Stimulated activated naive CD4-positive, alpha-beta T cell treated with Interleukin-2 at 50 U/mL for 16 hours (primary cell): Measurements from ENCODE around the gene SLC22A4.

Experiments used
- DNase-seq: peaks from one replicate; lab custom pipeline; 2025; lab: John Stamatoyannopoulos, UW

SLC22A4 gene

DNA sequence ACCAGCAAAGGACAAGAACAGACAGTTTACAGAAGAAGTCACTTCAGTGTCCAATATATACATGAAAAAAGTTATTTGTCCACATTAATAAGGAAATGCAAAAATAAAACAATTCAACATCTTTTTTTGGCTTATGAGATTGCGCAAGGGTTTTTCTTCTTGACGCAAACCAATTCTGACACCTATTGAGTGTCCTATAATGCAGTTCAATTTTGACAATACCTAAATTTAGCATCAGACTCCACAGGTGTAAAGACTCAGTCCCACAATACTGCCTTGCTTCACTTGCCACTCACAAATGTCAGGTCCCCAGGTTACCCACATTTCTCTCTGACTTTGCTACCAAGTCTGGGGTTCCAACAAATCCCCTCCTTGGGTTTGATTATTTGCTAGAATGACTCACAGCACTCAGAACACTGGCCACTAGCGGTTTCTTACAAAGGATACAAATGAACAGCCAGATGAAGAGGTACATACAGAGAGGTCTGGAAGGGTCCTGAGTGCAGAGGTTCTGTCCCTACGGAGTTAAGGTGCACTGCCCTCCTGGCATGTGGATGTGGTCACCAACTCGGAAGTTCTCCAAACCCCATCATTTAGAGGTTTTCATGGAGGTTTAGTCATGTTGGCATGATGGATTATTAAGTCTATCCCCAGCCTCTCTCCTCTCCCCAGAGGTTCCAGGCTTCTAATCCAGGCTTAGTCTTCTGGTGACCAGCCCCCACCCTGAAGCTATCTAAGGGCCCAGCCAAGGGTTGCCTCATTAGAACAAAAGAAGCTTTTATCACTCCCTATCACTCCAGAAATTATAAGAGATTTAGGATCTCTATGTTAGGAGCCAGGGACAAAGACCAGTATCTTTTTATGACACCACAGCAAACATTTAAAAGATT is 48.3 kb downstream of the SLC22A4 start:
- no peak for DNase-seq

GRCh38 chr5:132344775-132345514 is 50.8 kb downstream of the SLC22A4 start:
- DNase-seq = no peak

DNA sequence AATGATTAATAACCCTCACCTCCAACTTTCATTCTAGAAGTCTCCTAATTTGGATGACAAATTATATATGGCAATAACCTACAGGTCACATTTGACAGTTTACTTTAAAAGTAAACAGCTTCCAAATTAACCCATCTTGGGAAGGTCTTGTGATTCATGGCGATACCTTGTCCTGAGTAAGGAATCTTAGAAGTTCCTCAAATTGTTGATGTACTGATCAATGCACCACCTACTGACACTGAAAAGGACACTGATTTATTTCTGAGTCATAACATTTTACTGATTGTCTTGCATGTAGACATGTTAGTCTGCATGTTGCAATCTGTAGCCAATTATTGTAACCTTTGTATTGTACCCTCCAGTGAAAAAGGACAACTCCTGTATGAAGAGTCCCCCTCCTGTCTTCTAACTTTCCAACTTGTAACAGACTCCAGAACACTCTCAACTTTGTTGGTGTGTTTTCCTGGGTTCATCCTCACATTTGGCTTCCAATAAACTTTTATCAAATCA is 59.3 kb downstream of the SLC22A4 start:
- no peak for DNase-seq

DNA sequence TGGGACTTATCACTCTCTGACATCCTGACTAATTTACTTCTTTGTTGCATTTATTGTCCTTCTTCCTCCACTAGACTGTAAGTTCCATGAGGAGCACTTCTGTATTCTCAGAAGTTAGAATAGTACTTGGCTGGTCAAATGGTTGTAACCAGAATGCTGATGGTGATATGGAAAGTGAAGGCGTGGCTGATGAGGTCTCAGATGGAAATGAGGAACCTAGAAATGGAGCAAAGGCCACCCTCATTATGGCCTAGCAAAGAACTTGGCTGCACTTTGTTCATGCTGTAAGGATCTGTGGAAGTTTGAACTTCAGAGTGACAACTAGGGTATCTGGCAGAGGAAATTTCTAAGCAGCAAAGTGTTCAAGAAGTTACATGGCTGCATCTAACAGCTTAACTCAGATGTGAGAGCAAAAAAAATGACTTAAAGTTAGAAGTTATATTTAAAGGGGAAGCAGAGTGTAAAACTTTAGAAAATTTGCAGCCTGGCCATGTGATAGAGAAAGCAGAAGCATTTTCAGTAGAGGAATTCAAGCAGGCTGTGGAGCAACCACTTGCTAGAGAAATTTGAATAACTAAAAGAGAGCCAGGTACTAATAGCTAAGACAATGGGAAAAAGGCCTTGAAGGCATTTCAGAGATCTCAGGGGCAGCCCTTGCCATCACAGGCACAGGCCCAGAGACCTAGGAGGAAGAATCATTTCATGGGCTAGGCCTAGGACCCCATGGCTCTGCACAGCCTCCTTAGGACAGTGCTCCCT is 60.4 kb downstream of the SLC22A4 start:
- no peak for DNase-seq

- DNase-seq = no peak
Observed at GRCh38 chr5:132355140-132355765, 61.1 kb downstream of the SLC22A4 start.

GRCh38 chr5:132358775-132359174 is 64.6 kb downstream of the SLC22A4 start:
- no peak for DNase-seq

- DNase-seq = no peak
Observed at GRCh38 chr5:132362086-132362485, 67.9 kb downstream of the SLC22A4 start.

DNA sequence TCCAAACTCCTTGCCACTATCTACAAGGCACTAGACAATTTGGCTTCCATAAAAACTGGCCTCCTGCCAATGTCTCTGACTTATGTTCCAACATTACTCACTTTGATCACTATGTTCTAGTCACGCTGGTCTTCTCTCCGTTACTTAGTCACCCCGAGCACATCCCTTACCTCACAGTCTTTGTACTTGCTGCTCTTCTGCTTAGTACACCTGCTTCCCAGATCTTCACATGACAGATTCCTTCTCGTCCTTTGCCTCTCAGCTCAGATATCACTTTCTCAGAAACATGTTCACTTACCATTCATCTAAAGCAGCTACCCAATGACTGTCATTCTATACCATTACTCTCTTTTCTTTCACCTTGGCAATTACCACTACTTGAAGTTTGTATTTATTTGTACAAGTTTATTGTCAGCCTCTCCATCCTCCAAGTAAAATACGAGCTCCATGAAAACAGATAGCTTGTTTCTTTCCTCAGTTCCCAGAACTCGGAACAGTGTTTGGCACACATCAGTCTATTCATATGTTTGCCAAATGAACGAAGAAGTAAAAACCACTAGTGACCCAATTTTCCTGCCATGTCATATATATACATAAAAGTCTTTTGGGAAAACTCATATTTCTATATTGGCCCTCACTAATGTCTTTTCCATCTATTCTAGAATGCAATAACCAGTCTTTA is 69.4 kb downstream of the SLC22A4 start:
- no peak for DNase-seq

DNA sequence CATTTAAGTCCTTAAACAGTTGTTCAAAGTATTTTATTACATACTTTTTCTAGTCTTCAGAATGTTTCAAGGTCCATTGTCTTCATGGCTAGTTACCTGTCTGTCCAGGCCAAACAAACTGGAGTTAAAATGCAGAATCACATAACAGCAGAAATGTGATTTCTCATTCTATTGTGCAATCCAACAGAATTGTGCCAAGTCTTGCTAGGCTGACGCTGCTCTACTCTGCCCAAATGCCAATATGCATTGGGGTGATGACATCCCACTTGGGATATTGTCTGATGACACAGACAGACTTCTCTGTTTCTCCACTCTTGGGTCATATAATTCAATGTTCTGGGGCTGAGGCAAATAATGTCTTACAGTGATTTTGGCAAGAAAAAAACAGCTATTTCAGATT is 70.1 kb downstream of the SLC22A4 start:
- DNase-seq = no peak

DNA sequence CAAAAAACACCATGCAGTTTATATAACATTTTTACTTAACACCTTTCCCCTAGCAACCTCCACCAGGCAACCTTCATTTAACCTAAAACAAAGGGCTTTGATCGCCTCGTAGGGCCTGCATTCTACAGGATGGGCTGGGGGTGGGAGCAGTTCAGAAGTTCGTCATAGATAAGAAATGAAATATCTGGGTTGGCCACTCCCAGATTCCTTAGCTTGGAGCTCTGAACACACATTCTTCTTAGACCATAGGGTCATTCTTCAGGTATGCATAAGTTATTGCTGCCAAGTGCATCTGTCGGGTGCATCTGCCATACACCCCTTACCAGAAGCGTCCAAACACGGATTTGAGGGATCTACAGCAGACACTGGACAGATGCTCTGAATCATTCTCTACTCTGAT is 71.0 kb downstream of the SLC22A4 start:
- DNase-seq = no peak

GRCh38 chr5:132368186-132368585 is 74.0 kb downstream of the SLC22A4 start:
- no peak for DNase-seq

DNA sequence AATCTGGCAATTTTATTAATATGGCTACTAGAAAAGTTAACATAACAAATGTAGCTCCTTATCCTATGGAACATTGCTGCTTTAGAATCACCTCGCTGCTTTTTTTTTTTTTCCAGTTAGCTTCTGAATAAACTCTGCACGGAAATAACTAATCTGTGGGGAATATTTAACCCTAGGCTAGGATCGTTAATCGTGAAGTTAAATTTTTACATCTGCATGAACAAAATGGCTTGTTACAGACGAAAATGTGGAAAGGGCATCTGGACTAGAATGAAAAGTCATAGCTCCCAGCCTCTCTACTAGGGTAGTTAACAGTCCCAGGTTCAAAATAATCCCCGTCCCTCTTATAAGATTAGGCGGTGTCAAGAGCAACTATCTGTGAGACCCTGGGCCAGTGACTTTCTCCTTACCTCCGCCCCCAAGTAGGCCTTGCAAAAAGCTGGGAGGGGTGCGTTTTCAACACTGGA is 74.8 kb downstream of the SLC22A4 start:
- no peak for DNase-seq

GRCh38 chr5:132369474-132370180 is 75.4 kb downstream of the SLC22A4 start, which contains the start of gene SLC22A5:
Gene SLC22A5 (plus strand): TSS chr5:132369710. CDS start chr5:132369973, 263 bp downstream.
- peak; percentile 67 for DNase-seq

- DNase-seq = no peak
Observed at GRCh38 chr5:132370181-132370970, 76.2 kb downstream of the SLC22A4 start.

- DNase-seq = no peak
Observed at GRCh38 chr5:132370971-132371602, 76.9 kb downstream of the SLC22A4 start.

DNA sequence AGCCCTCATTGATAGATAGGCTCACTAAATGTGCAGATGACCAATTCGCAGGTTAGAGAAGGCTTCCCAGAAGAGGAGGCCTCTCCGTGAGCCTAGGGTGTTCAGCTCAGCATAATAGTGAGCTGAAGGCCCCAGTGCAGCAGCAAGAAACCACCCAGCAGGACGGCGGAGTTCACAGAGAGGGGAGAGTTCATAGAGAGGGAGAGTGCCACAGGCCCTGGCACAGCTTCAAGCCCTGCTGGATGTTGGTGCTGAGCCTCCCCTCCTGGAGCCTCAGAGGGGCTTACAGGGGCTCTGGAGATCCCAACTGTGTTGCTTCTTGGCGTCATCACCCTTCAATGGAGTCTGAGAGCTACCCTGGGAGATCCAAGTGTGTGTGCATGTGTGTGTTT is 77.4 kb downstream of the SLC22A4 start:
- DNase-seq = no peak

GRCh38 chr5:132372127-132372526 is 77.9 kb downstream of the SLC22A4 start:
- DNase-seq = no peak

- no peak for DNase-seq
Observed at GRCh38 chr5:132372542-132372941, 78.3 kb downstream of the SLC22A4 start.

- DNase-seq = no peak
Observed at GRCh38 chr5:132375957-132376356, 81.8 kb downstream of the SLC22A4 start.
